ENCODE measurements around the gene IL10RB. TPM values are rescaled to one million over a fixed set of nuclear protein-coding genes. Genes with fewer than 3 reads are reported as not detected.

IL10RB gene
- total and polyA plus RNA-seq, 2 of the 13 experiments (the other 11 are each of a cell fraction or from before 2014, with no cell fraction given), result 17.4 to 18.2 TPM

DNA sequence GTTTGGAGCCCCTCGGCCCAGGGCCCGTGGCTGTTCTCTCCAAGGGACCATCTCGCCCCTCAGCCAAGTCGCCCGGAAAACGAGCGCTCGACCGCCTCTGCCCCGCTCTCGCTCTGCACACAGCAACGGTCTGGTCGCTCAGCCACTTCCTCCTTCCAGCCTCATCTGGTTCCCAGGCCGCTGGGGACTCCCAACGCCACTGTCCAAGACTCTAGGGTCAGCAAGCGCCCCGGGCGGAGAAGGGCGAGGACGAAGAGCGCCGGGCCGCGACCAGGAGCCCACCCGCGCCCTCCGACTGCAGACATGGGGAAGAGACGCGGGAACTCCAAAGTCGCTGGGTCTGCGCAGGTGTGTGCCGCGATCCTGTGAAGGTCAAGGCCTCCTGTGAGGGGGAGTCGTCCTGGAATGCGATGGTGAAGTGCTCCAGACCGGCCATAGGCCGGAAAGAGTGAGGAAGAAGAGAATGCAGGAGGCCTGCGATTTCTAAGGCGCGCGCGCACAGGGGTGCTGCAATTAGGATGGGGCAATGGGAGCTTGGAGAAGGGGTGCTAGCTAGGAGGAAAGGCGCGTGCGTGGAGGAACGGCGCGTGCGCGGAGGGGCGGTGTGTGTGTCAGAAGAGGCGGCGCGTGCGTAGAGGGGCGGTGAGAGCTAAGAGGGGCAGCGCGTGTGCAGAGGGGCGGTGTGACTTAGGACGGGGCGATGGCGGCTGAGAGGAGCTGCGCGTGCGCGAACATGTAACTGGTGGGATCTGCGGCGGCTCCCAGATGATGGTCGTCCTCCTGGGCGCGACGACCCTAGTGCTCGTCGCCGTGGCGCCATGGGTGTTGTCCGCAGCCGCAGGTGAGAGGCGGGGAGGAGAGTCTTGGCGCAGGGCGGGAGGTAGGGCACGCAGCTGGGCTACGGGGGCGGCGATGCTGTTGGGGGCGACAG is 58.4 kb downstream of the IL10RB start, which contains the start of gene IFNAR1 (continued):
- TF ChIP-seq, protein P1, sequence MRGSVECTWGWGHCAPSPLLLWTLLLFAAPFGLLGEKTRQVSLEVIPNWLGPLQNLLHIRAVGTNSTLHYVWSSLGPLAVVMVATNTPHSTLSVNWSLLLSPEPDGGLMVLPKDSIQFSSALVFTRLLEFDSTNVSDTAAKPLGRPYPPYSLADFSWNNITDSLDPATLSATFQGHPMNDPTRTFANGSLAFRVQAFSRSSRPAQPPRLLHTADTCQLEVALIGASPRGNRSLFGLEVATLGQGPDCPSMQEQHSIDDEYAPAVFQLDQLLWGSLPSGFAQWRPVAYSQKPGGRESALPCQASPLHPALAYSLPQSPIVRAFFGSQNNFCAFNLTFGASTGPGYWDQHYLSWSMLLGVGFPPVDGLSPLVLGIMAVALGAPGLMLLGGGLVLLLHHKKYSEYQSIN (CRISPR knock-in tag; IDR thresholded peaks at IDR 0.05; ENCODE audit: borderline replicate concordance), result 0 out of 2 replicates have a peak, but pooled peaks have one; percentile 62
- no peak for TF ChIP-seq TCF7 (IDR thresholded peaks at IDR 0.05; ENCODE audit: low read depth)
- TF ChIP-seq, protein P2, sequence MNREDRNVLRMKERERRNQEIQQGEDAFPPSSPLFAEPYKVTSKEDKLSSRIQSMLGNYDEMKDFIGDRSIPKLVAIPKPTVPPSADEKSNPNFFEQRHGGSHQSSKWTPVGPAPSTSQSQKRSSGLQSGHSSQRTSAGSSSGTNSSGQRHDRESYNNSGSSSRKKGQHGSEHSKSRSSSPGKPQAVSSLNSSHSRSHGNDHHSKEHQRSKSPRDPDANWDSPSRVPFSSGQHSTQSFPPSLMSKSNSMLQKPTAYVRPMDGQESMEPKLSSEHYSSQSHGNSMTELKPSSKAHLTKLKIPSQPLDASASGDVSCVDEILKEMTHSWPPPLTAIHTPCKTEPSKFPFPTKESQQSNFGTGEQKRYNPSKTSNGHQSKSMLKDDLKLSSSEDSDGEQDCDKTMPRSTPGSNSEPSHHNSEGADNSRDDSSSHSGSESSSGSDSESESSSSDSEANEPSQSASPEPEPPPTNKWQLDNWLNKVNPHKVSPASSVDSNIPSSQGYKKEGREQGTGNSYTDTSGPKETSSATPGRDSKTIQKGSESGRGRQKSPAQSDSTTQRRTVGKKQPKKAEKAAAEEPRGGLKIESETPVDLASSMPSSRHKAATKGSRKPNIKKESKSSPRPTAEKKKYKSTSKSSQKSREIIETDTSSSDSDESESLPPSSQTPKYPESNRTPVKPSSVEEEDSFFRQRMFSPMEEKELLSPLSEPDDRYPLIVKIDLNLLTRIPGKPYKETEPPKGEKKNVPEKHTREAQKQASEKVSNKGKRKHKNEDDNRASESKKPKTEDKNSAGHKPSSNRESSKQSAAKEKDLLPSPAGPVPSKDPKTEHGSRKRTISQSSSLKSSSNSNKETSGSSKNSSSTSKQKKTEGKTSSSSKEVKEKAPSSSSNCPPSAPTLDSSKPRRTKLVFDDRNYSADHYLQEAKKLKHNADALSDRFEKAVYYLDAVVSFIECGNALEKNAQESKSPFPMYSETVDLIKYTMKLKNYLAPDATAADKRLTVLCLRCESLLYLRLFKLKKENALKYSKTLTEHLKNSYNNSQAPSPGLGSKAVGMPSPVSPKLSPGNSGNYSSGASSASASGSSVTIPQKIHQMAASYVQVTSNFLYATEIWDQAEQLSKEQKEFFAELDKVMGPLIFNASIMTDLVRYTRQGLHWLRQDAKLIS (CRISPR knock-in tag; IDR thresholded peaks at IDR 0.05), result no peak
- TF ChIP-seq MBD4 (IDR thresholded peaks at IDR 0.05; ENCODE audit: borderline replicate concordance, low read length), result no peak
- peak; percentile 79 for TF ChIP-seq ZNF543 (CRISPR knock-in tag; IDR thresholded peaks at IDR 0.05)
- TF ChIP-seq ZZZ3 (CRISPR knock-in tag; IDR thresholded peaks at IDR 0.05; ENCODE audit: borderline replicate concordance), result peak; percentile 50; the same call in 1 of the 2 replicates
- no peak for TF ChIP-seq CENPT (CRISPR knock-in tag; IDR thresholded peaks at IDR 0.05; ENCODE audit: low read depth)
- TF ChIP-seq SIX1 (CRISPR knock-in tag; IDR thresholded peaks at IDR 0.05; ENCODE audit: borderline replicate concordance), result no peak
- TF ChIP-seq PAWR (CRISPR knock-in tag; IDR thresholded peaks at IDR 0.05; ENCODE audit: borderline replicate concordance), result no peak
- TF ChIP-seq TAF15 (IDR thresholded peaks at IDR 0.05; ENCODE audit: low read depth, low read length, poor library complexity, severe bottlenecking), result no peak
- TF ChIP-seq CREB1 (IDR thresholded peaks at IDR 0.05), result no peak
- peak; percentile 51; the same call in 1 of the 2 replicates for TF ChIP-seq CREB1 (CRISPR knock-in tag; IDR thresholded peaks at IDR 0.05)
- TF ChIP-seq, protein P3, sequence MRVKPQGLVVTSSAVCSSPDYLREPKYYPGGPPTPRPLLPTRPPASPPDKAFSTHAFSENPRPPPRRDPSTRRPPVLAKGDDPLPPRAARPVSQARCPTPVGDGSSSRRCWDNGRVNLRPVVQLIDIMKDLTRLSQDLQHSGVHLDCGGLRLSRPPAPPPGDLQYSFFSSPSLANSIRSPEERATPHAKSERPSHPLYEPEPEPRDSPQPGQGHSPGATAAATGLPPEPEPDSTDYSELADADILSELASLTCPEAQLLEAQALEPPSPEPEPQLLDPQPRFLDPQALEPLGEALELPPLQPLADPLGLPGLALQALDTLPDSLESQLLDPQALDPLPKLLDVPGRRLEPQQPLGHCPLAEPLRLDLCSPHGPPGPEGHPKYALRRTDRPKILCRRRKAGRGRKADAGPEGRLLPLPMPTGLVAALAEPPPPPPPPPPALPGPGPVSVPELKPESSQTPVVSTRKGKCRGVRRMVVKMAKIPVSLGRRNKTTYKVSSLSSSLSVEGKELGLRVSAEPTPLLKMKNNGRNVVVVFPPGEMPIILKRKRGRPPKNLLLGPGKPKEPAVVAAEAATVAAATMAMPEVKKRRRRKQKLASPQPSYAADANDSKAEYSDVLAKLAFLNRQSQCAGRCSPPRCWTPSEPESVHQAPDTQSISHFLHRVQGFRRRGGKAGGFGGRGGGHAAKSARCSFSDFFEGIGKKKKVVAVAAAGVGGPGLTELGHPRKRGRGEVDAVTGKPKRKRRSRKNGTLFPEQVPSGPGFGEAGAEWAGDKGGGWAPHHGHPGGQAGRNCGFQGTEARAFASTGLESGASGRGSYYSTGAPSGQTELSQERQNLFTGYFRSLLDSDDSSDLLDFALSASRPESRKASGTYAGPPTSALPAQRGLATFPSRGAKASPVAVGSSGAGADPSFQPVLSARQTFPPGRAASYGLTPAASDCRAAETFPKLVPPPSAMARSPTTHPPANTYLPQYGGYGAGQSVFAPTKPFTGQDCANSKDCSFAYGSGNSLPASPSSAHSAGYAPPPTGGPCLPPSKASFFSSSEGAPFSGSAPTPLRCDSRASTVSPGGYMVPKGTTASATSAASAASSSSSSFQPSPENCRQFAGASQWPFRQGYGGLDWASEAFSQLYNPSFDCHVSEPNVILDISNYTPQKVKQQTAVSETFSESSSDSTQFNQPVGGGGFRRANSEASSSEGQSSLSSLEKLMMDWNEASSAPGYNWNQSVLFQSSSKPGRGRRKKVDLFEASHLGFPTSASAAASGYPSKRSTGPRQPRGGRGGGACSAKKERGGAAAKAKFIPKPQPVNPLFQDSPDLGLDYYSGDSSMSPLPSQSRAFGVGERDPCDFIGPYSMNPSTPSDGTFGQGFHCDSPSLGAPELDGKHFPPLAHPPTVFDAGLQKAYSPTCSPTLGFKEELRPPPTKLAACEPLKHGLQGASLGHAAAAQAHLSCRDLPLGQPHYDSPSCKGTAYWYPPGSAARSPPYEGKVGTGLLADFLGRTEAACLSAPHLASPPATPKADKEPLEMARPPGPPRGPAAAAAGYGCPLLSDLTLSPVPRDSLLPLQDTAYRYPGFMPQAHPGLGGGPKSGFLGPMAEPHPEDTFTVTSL (CRISPR knock-in tag; IDR thresholded peaks at IDR 0.05; ENCODE audit: borderline replicate concordance), result no peak; the same call in 1 of the 2 replicates
- TF ChIP-seq XRCC5 (optimal IDR thresholded peaks at IDR 0.05; ENCODE audit: low read length), result no peak
- TF ChIP-seq NR2F6 (IDR thresholded peaks at IDR 0.05), result peak; percentile 79
- no peak for TF ChIP-seq NR2F6 (CRISPR knock-in tag; IDR thresholded peaks at IDR 0.05)
- no peak for TF ChIP-seq MZF1 (CRISPR knock-in tag; IDR thresholded peaks at IDR 0.05; ENCODE audit: borderline replicate concordance)
